Urothelium cell line (cell line): ENCODE results near the gene RBM44.

Experiments
- DNase-seq: peaks from one replicate; pipeline ENCODE4 v3.0.0; 2011; ENCODE audit warnings: low spot score, mixed read lengths
- FAIRE-seq: peaks from 2 replicates; lab custom pipeline; 2011; peaks lifted over from hg19 to GRCh38; lab: Jason Lieb, UNC

Gene RBM44

DNA sequence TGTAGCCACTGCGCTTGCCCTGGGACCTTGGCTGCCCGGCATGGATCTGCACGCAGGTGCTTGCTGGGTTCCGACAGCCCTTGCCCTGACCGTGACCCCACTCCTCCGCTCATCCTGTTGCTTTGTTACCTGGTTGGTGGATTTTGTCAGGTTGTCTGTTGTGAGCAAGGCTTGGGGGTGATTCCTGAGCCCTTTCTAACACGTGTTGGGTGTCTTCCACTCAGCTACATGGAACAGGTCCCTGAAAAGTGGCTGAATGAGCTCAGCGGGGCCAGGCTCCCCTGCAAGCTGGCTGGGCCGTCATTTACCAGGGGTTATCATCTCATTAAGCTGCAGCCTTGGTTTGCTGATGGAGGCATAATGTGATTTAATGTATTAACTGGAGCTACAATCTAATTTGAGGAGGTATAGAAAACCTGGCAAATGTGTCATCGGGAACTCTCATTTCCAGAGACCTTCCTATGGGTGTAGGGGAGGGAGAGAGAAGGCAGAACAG is 85.4 kb downstream of the RBM44 start:
- FAIRE-seq, result no peak
- DNase-seq, result no peak

- no peak for FAIRE-seq
Observed at GRCh38 chr2:237884681-237885080, 86.1 kb downstream of the RBM44 start.

GRCh38 chr2:237885111-237885930 is 86.7 kb downstream of the RBM44 start:
- no peak for FAIRE-seq
- DNase-seq, result no peak

More at GRCh38 chr2:237884681-237885080, 86.1 kb downstream of the RBM44 start:
- DNase-seq, result no peak

DNA sequence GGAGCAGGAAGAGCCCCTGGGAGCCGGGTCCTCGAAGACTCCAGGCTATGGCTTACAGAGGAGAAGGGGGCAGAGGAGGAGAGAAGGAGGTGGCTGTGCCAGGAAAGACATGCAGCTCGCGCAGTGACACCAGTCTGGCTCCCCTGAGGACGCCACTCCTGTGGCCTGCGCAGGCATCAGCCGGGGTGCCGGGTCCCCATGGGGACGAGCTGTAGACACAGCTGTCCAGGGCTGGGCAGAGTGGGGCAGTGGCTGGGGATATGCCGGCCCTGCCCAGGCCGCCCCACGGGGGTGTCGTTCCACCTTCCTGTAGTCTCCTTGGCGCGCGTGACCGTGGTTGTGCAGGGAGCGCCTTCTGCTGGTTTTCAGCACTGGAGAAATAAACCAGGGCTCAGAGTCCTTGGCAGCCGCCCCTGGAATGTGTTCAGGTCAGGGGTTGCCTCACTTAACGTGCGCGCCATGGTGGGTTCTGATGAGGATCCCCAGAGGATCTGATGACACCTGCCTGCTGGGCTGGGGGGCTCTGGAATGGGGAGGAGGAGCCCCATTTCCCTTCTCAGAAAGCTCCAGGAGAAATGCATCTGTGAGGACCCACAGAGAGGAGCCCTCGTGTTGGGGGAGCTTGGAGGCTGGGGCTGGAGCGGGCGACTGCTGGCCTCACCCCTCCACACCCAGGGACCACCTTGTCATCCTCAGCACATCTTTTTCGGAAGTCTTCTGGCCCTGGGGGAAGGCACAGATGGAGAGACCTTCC is 87.5 kb downstream of the RBM44 start:
- no peak for DNase-seq
- FAIRE-seq, result no peak

DNA sequence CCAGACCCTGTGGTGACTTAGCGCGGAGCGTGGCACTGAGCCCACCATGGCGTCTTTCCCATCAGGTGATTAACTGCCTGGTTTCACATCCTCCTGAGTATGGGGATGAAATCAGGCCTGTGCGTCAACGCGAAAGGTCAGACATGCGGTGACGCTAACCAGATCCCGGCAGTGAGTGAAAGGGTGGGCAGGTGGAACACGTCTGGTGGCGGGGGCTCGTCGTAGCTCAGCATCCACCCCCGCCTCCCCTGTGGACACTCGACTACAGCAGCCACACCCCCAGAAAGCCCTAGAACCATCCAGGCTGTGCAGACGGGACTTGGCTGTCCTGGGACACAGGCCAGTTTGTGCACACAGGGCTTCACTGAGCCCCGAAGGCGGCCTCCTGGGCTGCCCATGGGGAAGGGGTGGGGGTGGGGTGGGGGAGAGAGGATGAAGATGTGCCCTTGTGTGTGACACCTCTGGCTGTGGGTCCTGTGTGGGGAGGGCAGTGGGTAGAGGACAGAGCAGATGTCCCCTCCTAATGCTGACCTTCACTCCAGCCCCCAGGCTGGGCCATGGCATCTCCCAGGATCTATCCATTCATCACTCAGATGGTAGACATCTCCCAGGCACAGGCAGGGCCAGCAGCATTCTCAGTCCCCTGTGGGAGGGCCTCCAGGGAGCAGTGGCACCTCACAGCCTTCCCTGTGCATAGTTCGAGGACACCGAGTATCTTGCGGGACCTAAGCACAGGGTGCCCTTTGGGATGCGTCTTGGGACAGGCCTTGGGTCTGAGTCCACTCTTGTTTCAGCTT is 88.3 kb downstream of the RBM44 start:
- FAIRE-seq (no peak), DNase-seq (no peak)

DNA sequence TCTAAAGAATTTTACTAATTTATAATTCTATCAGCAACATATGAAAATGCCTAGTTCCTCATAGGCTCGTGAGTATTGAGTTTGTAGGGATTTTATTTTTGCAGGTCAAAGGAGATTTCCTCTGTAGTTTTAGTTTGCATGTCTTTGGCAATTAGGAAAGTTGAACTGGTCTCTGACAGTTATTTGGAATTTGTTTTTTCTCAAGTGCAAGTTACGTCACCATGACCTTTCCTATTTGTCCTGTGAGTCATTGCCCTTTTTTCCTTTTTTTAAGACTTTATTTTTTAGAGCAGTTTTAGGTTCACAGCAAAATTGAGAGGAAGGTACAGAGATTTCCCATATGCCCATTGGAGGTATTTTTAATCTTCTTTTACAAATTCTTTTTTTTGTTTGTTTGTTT is 89.8 kb downstream of the RBM44 start:
- FAIRE-seq (no peak), DNase-seq (no peak)

- no peak for FAIRE-seq
Observed at GRCh38 chr2:237889016-237889415, 90.4 kb downstream of the RBM44 start.

DNA sequence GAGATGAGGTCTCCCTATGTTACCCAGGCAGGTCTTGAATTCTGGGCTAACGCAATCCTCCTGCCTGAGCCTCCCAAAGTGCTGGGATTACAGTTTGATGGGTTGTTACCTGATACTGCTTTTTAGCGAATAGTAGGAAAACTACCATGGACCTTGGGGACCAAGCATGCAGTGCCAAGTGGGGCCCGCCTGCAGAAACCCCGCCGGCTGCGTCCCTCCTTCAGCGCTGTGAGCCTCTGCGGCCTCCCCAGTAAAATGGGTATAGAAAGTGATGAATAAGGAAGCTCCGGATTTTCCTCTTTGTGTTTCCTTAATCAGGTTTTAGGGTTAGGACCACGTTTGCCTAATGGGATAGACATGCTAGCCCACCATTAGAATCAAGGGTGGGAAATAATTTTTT is 91.2 kb downstream of the RBM44 start:
- FAIRE-seq (no peak), DNase-seq (no peak)

More at GRCh38 chr2:237889016-237889415, 90.4 kb downstream of the RBM44 start:
- DNase-seq, result no peak
